ENCODE results near the gene ITGA7.

DNA sequence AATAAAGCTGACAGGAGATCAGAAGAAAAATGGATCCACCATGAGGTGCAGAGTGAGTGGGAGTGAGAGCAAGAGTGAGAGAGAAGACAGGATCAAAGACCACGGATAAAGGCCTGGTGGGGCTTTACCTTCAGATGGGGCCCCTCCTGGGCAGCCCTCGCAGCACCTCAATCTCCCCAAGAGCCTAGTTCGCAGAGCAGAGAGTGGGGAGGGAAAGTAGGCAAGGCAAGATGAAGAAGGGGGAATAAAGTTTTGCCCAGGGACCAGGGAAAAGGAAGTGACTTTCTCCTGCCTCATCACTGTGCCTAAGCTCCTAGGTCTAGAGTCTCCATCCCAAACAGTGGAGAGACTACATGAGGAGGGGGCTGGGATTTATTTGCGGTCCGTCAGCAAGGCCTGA lies 60.7 kb downstream of the ITGA7 start:
- TF ChIP-seq, protein P1, sequence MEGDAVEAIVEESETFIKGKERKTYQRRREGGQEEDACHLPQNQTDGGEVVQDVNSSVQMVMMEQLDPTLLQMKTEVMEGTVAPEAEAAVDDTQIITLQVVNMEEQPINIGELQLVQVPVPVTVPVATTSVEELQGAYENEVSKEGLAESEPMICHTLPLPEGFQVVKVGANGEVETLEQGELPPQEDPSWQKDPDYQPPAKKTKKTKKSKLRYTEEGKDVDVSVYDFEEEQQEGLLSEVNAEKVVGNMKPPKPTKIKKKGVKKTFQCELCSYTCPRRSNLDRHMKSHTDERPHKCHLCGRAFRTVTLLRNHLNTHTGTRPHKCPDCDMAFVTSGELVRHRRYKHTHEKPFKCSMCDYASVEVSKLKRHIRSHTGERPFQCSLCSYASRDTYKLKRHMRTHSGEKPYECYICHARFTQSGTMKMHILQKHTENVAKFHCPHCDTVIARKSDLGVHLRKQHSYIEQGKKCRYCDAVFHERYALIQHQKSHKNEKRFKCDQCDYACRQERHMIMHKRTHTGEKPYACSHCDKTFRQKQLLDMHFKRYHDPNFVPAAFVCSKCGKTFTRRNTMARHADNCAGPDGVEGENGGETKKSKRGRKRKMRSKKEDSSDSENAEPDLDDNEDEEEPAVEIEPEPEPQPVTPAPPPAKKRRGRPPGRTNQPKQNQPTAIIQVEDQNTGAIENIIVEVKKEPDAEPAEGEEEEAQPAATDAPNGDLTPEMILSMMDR (conservative IDR thresholded peaks at IDR 0.05; ENCODE audit: low read depth, low read length): no peak
- TF ChIP-seq EZH2 (IDR thresholded peaks at IDR 0.05; ENCODE audit: borderline replicate concordance, low read depth, low read length, poor library complexity, severe bottlenecking): no peak
